Upper lobe of left lung (tissue), 6 donors: Measurements from ENCODE around the gene AGAP1. TPM values are rescaled to one million over a fixed set of nuclear protein-coding genes. Genes with fewer than 3 reads are reported as not detected.

Experiments
- ATAC-seq, 2 donors: fragments of 200-7000 bp; cut with Tn5 transposase; one replicate each; pipeline ENCODE4 v1.9.1; 2022; ENCODE audit warnings: mild to moderate bottlenecking in 2 of 2, moderate library complexity in 2 of 2; ENCODE audit not compliant: low FRiP score in 2 of 2
- DNase-seq, 2 donors: peaks; one replicate each; pipeline ENCODE4 v3.0.0-alpha.2; 2019 to 2020
- H3K27ac ChIP-seq, 4 donors: fragments of 200-600 bp; sonication (generic); one replicate each; pipeline ENCODE4 v1.5.1; 2016 to 2019
- H3K27me3 ChIP-seq, 4 donors: fragments of 200-600 bp; sonication (generic); one replicate each; pipeline ENCODE4 v1.5.1; 2017 to 2019
- H3K36me3 ChIP-seq, 4 donors: fragments of 200-600 bp; sonication (generic); one replicate each; pipeline ENCODE4 v1.5.1; 2016 to 2019
- H3K4me1 ChIP-seq, 4 donors: fragments of 200-600 bp; sonication (generic); one replicate each; pipeline ENCODE4 v1.5.1; 2018 to 2019
- H3K4me3 ChIP-seq, 4 donors: fragments of 200-600 bp; sonication (generic); one replicate each; pipeline ENCODE4 v1.5.1; 2017 to 2019; ENCODE audit warnings: mild to moderate bottlenecking in 2 of 4, moderate library complexity in 1 of 4
- H3K9me3 ChIP-seq, 4 donors: fragments of 200-600 bp; sonication (generic); one replicate each; pipeline ENCODE4 v1.5.1; 2018 to 2019
- EP300 ChIP-seq, 4 donors: sonication (generic); formaldehyde crosslinking; IDR thresholded peaks; one replicate each; pipeline ENCODE4 v1.5.1; 2017; ENCODE audit warnings: antibody characterized with exemption in 4 of 4, control low read depth in 2 of 4
- POLR2A ChIP-seq, 4 donors: fragments of 450-650 bp; IDR thresholded peaks; one replicate each; pipeline ENCODE4 v1.5.1; 2016 to 2017; ENCODE audit warnings: antibody characterized with exemption in 4 of 4, mild to moderate bottlenecking in 2 of 4
- POLR2AphosphoS5 ChIP-seq, 2 donors: sonication (generic); formaldehyde crosslinking; IDR thresholded peaks; one replicate each; pipeline ENCODE4 v1.5.1; 2017; ENCODE audit warnings: antibody characterized with exemption in 2 of 2
- WGBS, 2 donors: methylation state at CpG; one replicate each; pipeline ENCODE4 v1.1.5; 2017 to 2018; 5-methylcytosine and 5-hydroxymethylcytosine counted together
- total RNA-seq, 6 donors: library from RNA; depleted of rRNA in 4 of 6; stranded (reverse); fragments of >200 nt in 4 of 6; gene quantifications; one replicate each; pipeline versions ENCODE4 v1.1.0 to v1.2.1, GENCODE V29; 2016 to 2021
- TF ChIP-seq, protein P1 (sequence below), 6 experiments: fragments of 450-650 bp in 4 of 6; fragments of 200-600 bp in 2 of 6; sonication (generic) in 2 of 6; IDR thresholded peaks; one replicate each; pipeline ENCODE4 v1.5.1; 2016 to 2019; ENCODE audit warnings: antibody characterized with exemption in 6 of 6
- donor health status: DM: no; HTN: no; CAD: no; lungs with moderate emphysema.
- donor health status: DM: no; HTN: yes; CAD: no; lungs with severe emphysema.

Gene AGAP1
- total RNA-seq, 6 donors from 2014 or later = 25.5 to 45.1 (median 30.7) TPM

DNA sequence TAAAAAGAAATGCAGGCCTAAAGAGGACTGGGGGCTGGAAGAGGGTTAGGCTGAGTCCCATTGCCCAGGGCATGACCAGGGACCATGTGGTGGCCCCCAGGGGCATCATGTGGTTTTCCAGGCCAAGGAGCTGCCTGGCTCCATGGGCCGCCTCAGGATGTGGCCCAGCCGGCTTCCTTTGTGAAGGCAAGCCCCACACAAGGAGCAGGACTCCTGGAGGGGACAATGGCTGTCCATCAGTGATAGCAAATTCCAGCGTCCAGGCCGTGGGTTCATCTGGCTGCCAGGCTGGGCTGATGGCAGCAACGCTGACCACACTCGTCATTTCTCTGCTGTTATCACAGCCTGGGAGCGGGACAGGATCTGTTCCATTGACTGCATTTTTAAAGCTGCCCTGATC, 591.8 kb downstream of the AGAP1 start:
- ATAC-seq = no peak
- DNase-seq = no peak
- TF ChIP-seq, protein P1, sequence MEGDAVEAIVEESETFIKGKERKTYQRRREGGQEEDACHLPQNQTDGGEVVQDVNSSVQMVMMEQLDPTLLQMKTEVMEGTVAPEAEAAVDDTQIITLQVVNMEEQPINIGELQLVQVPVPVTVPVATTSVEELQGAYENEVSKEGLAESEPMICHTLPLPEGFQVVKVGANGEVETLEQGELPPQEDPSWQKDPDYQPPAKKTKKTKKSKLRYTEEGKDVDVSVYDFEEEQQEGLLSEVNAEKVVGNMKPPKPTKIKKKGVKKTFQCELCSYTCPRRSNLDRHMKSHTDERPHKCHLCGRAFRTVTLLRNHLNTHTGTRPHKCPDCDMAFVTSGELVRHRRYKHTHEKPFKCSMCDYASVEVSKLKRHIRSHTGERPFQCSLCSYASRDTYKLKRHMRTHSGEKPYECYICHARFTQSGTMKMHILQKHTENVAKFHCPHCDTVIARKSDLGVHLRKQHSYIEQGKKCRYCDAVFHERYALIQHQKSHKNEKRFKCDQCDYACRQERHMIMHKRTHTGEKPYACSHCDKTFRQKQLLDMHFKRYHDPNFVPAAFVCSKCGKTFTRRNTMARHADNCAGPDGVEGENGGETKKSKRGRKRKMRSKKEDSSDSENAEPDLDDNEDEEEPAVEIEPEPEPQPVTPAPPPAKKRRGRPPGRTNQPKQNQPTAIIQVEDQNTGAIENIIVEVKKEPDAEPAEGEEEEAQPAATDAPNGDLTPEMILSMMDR (IDR thresholded peaks at IDR 0.05) = no peak
- TF ChIP-seq POLR2A (IDR thresholded peaks at IDR 0.05) (no peak), EP300 (IDR thresholded peaks at IDR 0.05) (no peak), POLR2AphosphoS5 (IDR thresholded peaks at IDR 0.05) (no peak)
- Histone ChIP-seq H3K4me1 (peaks cover 0 to 7% (median 5%) of the 10 kb centered on the region in 4 donors), H3K36me3 (no peaks in the 10 kb centered on the region), H3K27ac (no peak overlapping the region), H3K27me3 (no peaks in the 10 kb centered on the region), H3K9me3 (no peaks in the 10 kb centered on the region), H3K4me3 (no peak overlapping the region)
- 86 to 93% methylated on average over 4 to 7 of the region's 7 CpGs for WGBS, 2 donors

DNA sequence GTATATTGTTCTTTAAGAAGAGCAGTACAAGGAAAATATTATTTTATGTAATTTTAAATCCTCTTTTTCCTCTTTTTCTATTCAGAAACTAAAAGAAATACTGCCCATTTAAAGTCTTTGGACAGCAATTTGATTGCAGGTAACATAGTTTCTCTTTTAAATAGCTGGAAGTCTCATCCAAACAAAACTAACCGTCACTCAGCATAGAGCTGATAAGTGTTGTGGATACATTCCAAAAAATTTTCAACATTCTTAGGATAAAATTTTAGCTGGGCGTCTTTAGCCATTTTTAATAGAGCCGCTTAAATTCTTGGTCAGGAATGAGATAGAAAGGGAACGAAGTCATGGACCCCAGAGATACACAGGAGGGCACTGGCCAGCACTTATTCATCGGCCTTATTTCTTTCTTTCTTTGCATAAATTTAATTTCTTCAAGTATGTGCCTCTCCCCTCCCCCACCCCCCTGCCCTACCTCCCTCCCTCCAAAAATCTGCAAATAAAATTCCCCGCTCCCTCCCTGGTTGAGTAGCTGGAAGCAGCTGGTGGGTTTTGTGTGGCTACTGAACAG, 592.6 kb downstream of the AGAP1 start:
- no peaks in the 10 kb centered on the region for H3K9me3 ChIP-seq
- 58 to 63% methylated on average over 6 of the region's 6 CpGs for WGBS, 2 donors
- H3K36me3 ChIP-seq = no peaks in the 10 kb centered on the region
- no peak overlapping the region for H3K4me3 ChIP-seq
- no peak for ATAC-seq
- TF ChIP-seq POLR2AphosphoS5 (IDR thresholded peaks at IDR 0.05) (no peak), POLR2A (IDR thresholded peaks at IDR 0.05) (no peak), EP300 (IDR thresholded peaks at IDR 0.05) (no peak)
- TF ChIP-seq, protein P1 (IDR thresholded peaks at IDR 0.05) = no peak
- H3K27ac ChIP-seq = no peak overlapping the region
- no peaks in the 10 kb centered on the region for H3K27me3 ChIP-seq
- peaks cover 0 to 7% (median 5%) of the 10 kb centered on the region in 4 donors for H3K4me1 ChIP-seq
- no peak for DNase-seq

GRCh38 chr2:236086971-236087465, 593.2 kb downstream of the AGAP1 start:
- no peak overlapping the region for H3K27ac ChIP-seq
- no peak overlapping the region for H3K4me3 ChIP-seq
- DNase-seq = no peak
- WGBS, 2 donors = 73 to 76% methylated on average over 8 of the region's 8 CpGs
- ATAC-seq = no peak
- H3K27me3 ChIP-seq = no peaks in the 10 kb centered on the region
- peaks cover 0 to 7% (median 5%) of the 10 kb centered on the region in 4 donors for H3K4me1 ChIP-seq
- no peaks in the 10 kb centered on the region for H3K36me3 ChIP-seq
- H3K9me3 ChIP-seq = no peaks in the 10 kb centered on the region
- TF ChIP-seq EP300 (IDR thresholded peaks at IDR 0.05) (no peak), POLR2A (IDR thresholded peaks at IDR 0.05) (no peak), POLR2AphosphoS5 (IDR thresholded peaks at IDR 0.05) (no peak)
- TF ChIP-seq, protein P1 (IDR thresholded peaks at IDR 0.05) = no peak

- no peak overlapping the region for H3K27ac ChIP-seq
- H3K36me3 ChIP-seq = no peaks in the 10 kb centered on the region
- no peak for DNase-seq
- no peak overlapping the region for H3K4me3 ChIP-seq
- TF ChIP-seq POLR2A (IDR thresholded peaks at IDR 0.05) (no peak), EP300 (IDR thresholded peaks at IDR 0.05) (no peak), POLR2AphosphoS5 (IDR thresholded peaks at IDR 0.05) (no peak)
- TF ChIP-seq, protein P1 (IDR thresholded peaks at IDR 0.05) = no peak
- no peaks in the 10 kb centered on the region for H3K9me3 ChIP-seq
- 90 to 95% methylated on average over 8 of the region's 8 CpGs for WGBS, 2 donors
- no peaks in the 10 kb centered on the region for H3K27me3 ChIP-seq
- H3K4me1 ChIP-seq = peaks cover 0 to 7% (median 5%) of the 10 kb centered on the region in 4 donors
- ATAC-seq = no peak
Observed at GRCh38 chr2:236088368-236089057, 594.7 kb downstream of the AGAP1 start.
